Panc1 (cell line): Measurements from ENCODE around the gene ACACA. TPM values are rescaled to one million over a fixed set of nuclear protein-coding genes. Genes with fewer than 3 reads are reported as not detected.

Source experiments
- ATAC-seq: fragments of 200-7000 bp; cut with Tn5 transposase; 2 replicates; pipeline ENCODE4 v1.9.1; 2020; ENCODE audit warnings: mild to moderate bottlenecking, moderate library complexity
- BruUV-seq: library from RNA; stranded (reverse); fragments of 400-500 nt; replicated peaks from 2 replicates; lab custom pipeline; 2021; lab: Mats Ljungman, UMichigan
- CTCF ChIA-PET: fragments of 300-600 bp; sonication (Branson Sonifier 250); formaldehyde crosslinking; loops from one replicate; lab custom pipeline; 2022; ENCODE audit warnings: antibody characterized with exemption; lab: Charles Lee
- POLR2A ChIA-PET: fragments of 300-600 bp; sonication (Branson Sonifier 250); formaldehyde crosslinking; loops from one replicate; lab custom pipeline; 2022; ENCODE audit warnings: antibody characterized with exemption; lab: Charles Lee
- DNase-seq: peaks from one replicate; pipeline ENCODE4 v3.0.0-alpha.2; 2010; ENCODE audit warnings: low read depth, low spot score
- H3K27ac ChIP-seq: 2 replicates; pipeline ENCODE4 v1.5.1; 2011; ENCODE audit warnings: mild to moderate bottlenecking, low read length, inconsistent platforms
- H3K27me3 ChIP-seq: fragments of 200-500 bp; sonication (Bioruptor generic); 2 replicates; pipeline ENCODE4 v1.6.0; 2014; ENCODE audit warnings: low read length, inconsistent platforms; ENCODE audit not compliant: control insufficient read depth, insufficient read depth
- H3K36me3 ChIP-seq: fragments of 200-500 bp; sonication (Bioruptor generic); 2 replicates; pipeline ENCODE4 v1.5.1; 2014; ENCODE audit warnings: inconsistent platforms, mild to moderate bottlenecking, low read length, moderate library complexity; ENCODE audit not compliant: control insufficient read depth, insufficient read depth
- H3K4me1 ChIP-seq: 2 replicates; pipeline ENCODE4 v1.5.1; 2011; ENCODE audit warnings: inconsistent platforms, mild to moderate bottlenecking, low read length, moderate library complexity; ENCODE audit not compliant: control insufficient read depth, insufficient read depth
- H3K4me3 ChIP-seq, 2 experiments: 2 replicates each; pipeline ENCODE4 v1.5.1; 2011 to 2012; ENCODE audit warnings: low read depth in 2 of 2, low read length in 2 of 2, mild to moderate bottlenecking in 2 of 2, inconsistent platforms in 1 of 2, moderate library complexity in 1 of 2
- H3K9me3 ChIP-seq: fragments of 200-500 bp; sonication (Bioruptor generic); 2 replicates; pipeline ENCODE4 v1.5.1; 2014; ENCODE audit warnings: low read depth, mild to moderate bottlenecking, inconsistent platforms, low read length, moderate library complexity; ENCODE audit not compliant: control insufficient read depth, insufficient read depth
- POLR2AphosphoS5 ChIP-seq: IDR thresholded peaks from 2 replicates; pipeline ENCODE4 v1.6.1; 2012; ENCODE audit warnings: mild to moderate bottlenecking, low read depth, low read length, moderate library complexity
- SIN3A ChIP-seq: IDR thresholded peaks from 2 replicates; pipeline ENCODE4 v1.6.1; 2012; ENCODE audit warnings: low read depth, mild to moderate bottlenecking, low read length, moderate library complexity, borderline replicate concordance; ENCODE audit not compliant: insufficient read depth
- TCF7L2 ChIP-seq: IDR thresholded peaks from 2 replicates; pipeline ENCODE4 v1.6.1; 2011; ENCODE audit warnings: mild to moderate bottlenecking, low read depth, low read length, inconsistent platforms
- in situ Hi-C: cut with HindIII; loops from 2 replicates; pipeline ENCODE4 v1.10.0; 2016; ENCODE audit warnings: low sequenced_read_pairs, low pct_unique_long_range_greater_than_20kb
- intact Hi-C: fragments of 100-400 bp; cut with micrococcal nuclease; formaldehyde crosslinking; loops from one replicate; pipeline ENCODE4 v1.10.0; 2022; ENCODE audit not compliant: unreplicated experiment
- total RNA-seq: library from RNA; stranded (reverse); gene quantifications from one replicate; pipeline ENCODE4 v1.2.1, GENCODE V29; 2021; ENCODE audit not compliant: unreplicated experiment
- TF ChIP-seq, protein P1 (sequence below): fragments of 450-650 bp; IDR thresholded peaks from 2 replicates; pipeline ENCODE4 v1.5.1; 2017; ENCODE audit warnings: mild to moderate bottlenecking
- TF ChIP-seq, protein P2 (sequence below), 2 experiments: IDR thresholded peaks; 2 replicates each; pipeline ENCODE4 v1.6.1; 2011 to 2012; ENCODE audit warnings: low read depth in 2 of 2, control low read depth in 1 of 2, low read length in 1 of 2, mild to moderate bottlenecking in 1 of 2, moderate library complexity in 1 of 2; ENCODE audit not compliant: insufficient read depth in 1 of 2

ACACA gene
- total RNA-seq, 1 experiment from 2014 or later = 131 TPM

DNA sequence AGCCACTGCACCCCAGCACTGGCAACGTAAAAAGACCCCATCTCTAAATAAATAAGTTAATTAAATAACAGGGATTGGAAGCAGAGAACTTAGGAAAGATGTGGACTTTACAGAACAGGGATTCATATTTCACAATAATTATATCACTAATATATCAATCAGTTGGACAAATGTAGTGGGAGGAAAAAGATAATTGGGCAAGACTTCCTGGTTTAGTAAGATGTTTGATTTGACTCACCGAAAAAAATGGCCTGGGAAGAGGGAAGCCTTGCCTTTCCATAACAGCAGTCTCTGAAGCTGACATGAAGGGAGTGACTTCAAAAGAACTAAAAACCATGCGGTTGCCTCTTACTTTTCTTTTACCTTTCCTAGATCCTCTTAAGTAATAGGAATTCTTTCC is 46.0 kb downstream of the ACACA start:
- intact Hi-C loops = no loop called here
- ChIA-PET POLR2A (no interaction called here), CTCF (no interaction called here)
- Histone ChIP-seq H3K9me3 (no peaks in the 10 kb centered on the region), H3K27me3 (no peaks in the 10 kb centered on the region), H3K4me3 (no peak overlapping the region), H3K4me1 (peaks cover 14% of the 10 kb centered on the region), H3K36me3 (peaks cover 5% of the 10 kb centered on the region), H3K27ac (peak overlapping the region; percentile 95; the same call in 1 of the 2 replicates)
- TF ChIP-seq, protein P1, sequence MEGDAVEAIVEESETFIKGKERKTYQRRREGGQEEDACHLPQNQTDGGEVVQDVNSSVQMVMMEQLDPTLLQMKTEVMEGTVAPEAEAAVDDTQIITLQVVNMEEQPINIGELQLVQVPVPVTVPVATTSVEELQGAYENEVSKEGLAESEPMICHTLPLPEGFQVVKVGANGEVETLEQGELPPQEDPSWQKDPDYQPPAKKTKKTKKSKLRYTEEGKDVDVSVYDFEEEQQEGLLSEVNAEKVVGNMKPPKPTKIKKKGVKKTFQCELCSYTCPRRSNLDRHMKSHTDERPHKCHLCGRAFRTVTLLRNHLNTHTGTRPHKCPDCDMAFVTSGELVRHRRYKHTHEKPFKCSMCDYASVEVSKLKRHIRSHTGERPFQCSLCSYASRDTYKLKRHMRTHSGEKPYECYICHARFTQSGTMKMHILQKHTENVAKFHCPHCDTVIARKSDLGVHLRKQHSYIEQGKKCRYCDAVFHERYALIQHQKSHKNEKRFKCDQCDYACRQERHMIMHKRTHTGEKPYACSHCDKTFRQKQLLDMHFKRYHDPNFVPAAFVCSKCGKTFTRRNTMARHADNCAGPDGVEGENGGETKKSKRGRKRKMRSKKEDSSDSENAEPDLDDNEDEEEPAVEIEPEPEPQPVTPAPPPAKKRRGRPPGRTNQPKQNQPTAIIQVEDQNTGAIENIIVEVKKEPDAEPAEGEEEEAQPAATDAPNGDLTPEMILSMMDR = no peak
- TF ChIP-seq TCF7L2 = no peak
- no peak for TF ChIP-seq SIN3A
- TF ChIP-seq POLR2AphosphoS5 = no peak
- TF ChIP-seq, protein P2, sequence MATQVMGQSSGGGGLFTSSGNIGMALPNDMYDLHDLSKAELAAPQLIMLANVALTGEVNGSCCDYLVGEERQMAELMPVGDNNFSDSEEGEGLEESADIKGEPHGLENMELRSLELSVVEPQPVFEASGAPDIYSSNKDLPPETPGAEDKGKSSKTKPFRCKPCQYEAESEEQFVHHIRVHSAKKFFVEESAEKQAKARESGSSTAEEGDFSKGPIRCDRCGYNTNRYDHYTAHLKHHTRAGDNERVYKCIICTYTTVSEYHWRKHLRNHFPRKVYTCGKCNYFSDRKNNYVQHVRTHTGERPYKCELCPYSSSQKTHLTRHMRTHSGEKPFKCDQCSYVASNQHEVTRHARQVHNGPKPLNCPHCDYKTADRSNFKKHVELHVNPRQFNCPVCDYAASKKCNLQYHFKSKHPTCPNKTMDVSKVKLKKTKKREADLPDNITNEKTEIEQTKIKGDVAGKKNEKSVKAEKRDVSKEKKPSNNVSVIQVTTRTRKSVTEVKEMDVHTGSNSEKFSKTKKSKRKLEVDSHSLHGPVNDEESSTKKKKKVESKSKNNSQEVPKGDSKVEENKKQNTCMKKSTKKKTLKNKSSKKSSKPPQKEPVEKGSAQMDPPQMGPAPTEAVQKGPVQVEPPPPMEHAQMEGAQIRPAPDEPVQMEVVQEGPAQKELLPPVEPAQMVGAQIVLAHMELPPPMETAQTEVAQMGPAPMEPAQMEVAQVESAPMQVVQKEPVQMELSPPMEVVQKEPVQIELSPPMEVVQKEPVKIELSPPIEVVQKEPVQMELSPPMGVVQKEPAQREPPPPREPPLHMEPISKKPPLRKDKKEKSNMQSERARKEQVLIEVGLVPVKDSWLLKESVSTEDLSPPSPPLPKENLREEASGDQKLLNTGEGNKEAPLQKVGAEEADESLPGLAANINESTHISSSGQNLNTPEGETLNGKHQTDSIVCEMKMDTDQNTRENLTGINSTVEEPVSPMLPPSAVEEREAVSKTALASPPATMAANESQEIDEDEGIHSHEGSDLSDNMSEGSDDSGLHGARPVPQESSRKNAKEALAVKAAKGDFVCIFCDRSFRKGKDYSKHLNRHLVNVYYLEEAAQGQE (IDR thresholded peaks at IDR 0.05; ENCODE audit: insufficient read depth in 1 of 2, low read depth in 2 of 2, low read length in 1 of 2) = no peak
- DNase-seq (no peak), ATAC-seq (no peak)
- BruUV-seq = no TSS peak
- in situ Hi-C loops = no loop called here

DNA sequence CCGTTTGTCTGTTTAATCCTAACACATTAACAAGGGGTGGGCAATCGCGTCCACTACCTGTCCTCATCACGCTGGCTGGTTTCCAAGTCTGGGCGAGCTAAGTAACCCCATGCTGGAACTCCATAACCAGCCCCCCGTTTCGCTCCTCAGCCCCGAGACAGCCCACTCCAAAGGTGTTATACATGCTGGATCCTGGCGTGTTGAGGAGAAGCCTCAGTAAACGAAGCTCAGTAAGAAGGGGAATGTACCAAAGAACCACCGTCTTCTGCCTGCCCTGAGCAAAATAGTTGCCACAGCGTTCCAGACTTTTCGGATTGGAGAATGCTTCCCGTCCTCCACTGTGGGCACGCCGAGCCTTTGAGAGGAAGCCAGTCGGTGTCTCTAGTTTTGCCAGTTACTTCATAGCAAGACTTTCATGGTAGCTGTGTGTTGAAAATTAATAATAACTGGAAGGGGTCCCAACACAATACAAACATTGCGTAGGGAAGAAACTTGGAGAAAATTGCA is 46.9 kb downstream of the ACACA start:
- peak overlapping the region; percentile 95 for H3K27ac ChIP-seq
- peaks cover 5% of the 10 kb centered on the region for H3K36me3 ChIP-seq
- ChIA-PET POLR2A (interaction anchor here (0.6 kb wide), 1 partner anchor 90 kb away, joined by 9 read pairs; no protein-coding TSS in a partner anchor), CTCF (interaction anchor here (1.5 kb wide), 1 partner anchor 14 kb away, joined by 5 read pairs; no protein-coding TSS in a partner anchor)
- peak; percentile 2; the same call in 1 of the 2 replicates for ATAC-seq
- intact Hi-C loops = no loop called here
- no peaks in the 10 kb centered on the region for H3K9me3 ChIP-seq
- no TSS peak for BruUV-seq
- peaks cover 14% of the 10 kb centered on the region for H3K4me1 ChIP-seq
- peak overlapping the region; percentile 48 to 89 for H3K4me3 ChIP-seq
- no peak for DNase-seq
- no peaks in the 10 kb centered on the region for H3K27me3 ChIP-seq
- in situ Hi-C loops = no loop called here
- TF ChIP-seq, protein P2 (IDR thresholded peaks at IDR 0.05; ENCODE audit: insufficient read depth in 1 of 2, low read depth in 2 of 2, low read length in 1 of 2) = no peak
- no peak for TF ChIP-seq POLR2AphosphoS5
- TF ChIP-seq, protein P1 = no peak
- TF ChIP-seq SIN3A = no peak
- TF ChIP-seq TCF7L2 = no peak
